Lower leg skin (tissue), 4 donors: ENCODE measurements around the gene CACNA1H. TPM values are rescaled to one million over a fixed set of nuclear protein-coding genes. Genes with fewer than 3 reads are reported as not detected.

Experiments used
- DNase-seq, 2 donors: peaks; one replicate each; pipeline ENCODE4 v3.0.0-alpha.2; 2019; ENCODE audit warnings: low spot score in 2 of 2
- H3K4me3 ChIP-seq: fragments of 200-600 bp; sonication (generic); 2 replicates; pipeline ENCODE4 v1.5.1; 2017; ENCODE audit warnings: mild to moderate bottlenecking, low read depth; ENCODE audit not compliant: poor library complexity, severe bottlenecking
- CTCF ChIP-seq, 3 donors: fragments of 450-650 bp; IDR thresholded peaks; one replicate each; pipeline ENCODE4 v1.5.1; 2016; ENCODE audit warnings: antibody characterized with exemption in 3 of 3, mild to moderate bottlenecking in 3 of 3, moderate library complexity in 2 of 3
- POLR2A ChIP-seq, 2 donors: fragments of 450-650 bp; IDR thresholded peaks; one replicate each; pipeline ENCODE4 v1.6.1; 2016 to 2017; ENCODE audit warnings: antibody characterized with exemption in 2 of 2, mild to moderate bottlenecking in 1 of 2, moderate library complexity in 1 of 2
- WGBS, 2 donors: methylation state at CpG; one replicate each; pipeline ENCODE4 v1.1.5; 2018; 5-methylcytosine and 5-hydroxymethylcytosine counted together
- intact Hi-C: fragments of 100-400 bp; cut with DNase I; formaldehyde crosslinking; loops from one replicate; pipeline ENCODE4 v1.15.0; 2023; ENCODE audit warnings: low total_unique reads
- total RNA-seq, 4 donors: library from RNA; depleted of rRNA; stranded (reverse); fragments of >200 nt; gene quantifications; one replicate each; pipeline ENCODE4 v1.1.0, GENCODE V29; 2016

Gene CACNA1H
- total RNA-seq, 4 donors from 2014 or later: 29.3 to 151 (median 72.1) TPM

GRCh38 chr16:1162701-1163566 lies 10.0 kb downstream of the CACNA1H start:
- no peak for DNase-seq
- intact Hi-C loops: no loop called here
- no peak overlapping the region for H3K4me3 ChIP-seq
- TF ChIP-seq CTCF (IDR thresholded peaks at IDR 0.05) (no peak), POLR2A (IDR thresholded peaks at IDR 0.05) (no peak)
- 79 to 85% methylated on average over 26 to 38 of the region's 38 CpGs for WGBS, 2 donors

GRCh38 chr16:1163567-1164055 lies 10.7 kb downstream of the CACNA1H start:
- intact Hi-C loops: no loop called here
- TF ChIP-seq POLR2A (IDR thresholded peaks at IDR 0.05) (no peak), CTCF (IDR thresholded peaks at IDR 0.05) (no peak)
- no peak for DNase-seq
- 63 to 68% methylated on average over 9 to 19 of the region's 19 CpGs for WGBS, 2 donors
- no peak overlapping the region for H3K4me3 ChIP-seq

GRCh38 chr16:1164382-1164781 lies 11.5 kb downstream of the CACNA1H start:
- 91 to 92% methylated on average over 12 to 14 of the region's 14 CpGs for WGBS, 2 donors
- intact Hi-C loops: no loop called here
- H3K4me3 ChIP-seq: no peak overlapping the region
- TF ChIP-seq POLR2A (IDR thresholded peaks at IDR 0.05) (no peak), CTCF (IDR thresholded peaks at IDR 0.05) (no peak)
- DNase-seq: no peak

GRCh38 chr16:1164975-1165374 lies 12.1 kb downstream of the CACNA1H start:
- 79 to 87% methylated on average over 17 of the region's 17 CpGs for WGBS, 2 donors
- no peak for TF ChIP-seq CTCF (IDR thresholded peaks at IDR 0.05)
- TF ChIP-seq POLR2A (IDR thresholded peaks at IDR 0.05): no peak
- no peak for DNase-seq
- no peak overlapping the region for H3K4me3 ChIP-seq
- intact Hi-C loops: no loop called here

GRCh38 chr16:1165511-1165910 lies 12.6 kb downstream of the CACNA1H start:
- intact Hi-C loops: no loop called here
- TF ChIP-seq POLR2A (IDR thresholded peaks at IDR 0.05): no peak
- TF ChIP-seq CTCF (IDR thresholded peaks at IDR 0.05): no peak
- DNase-seq: no peak
- WGBS, 2 donors: 71 to 76% methylated on average over 9 to 12 of the region's 12 CpGs
- H3K4me3 ChIP-seq: no peak overlapping the region
